HEK293 (cell line): Measurements from ENCODE around the gene ARHGDIG.

Experiments
- REPIN1 ChIP-seq: fragments of 450-650 bp; formaldehyde crosslinking; IDR thresholded peaks from 2 replicates; pipeline ENCODE4 v1.5.1; 2017; ENCODE audit warnings: missing biosample characterization, missing genetic modification characterization, low read depth
- SP3 ChIP-seq: fragments of 450-650 bp; formaldehyde crosslinking; IDR thresholded peaks from 2 replicates; pipeline ENCODE4 v1.5.1; 2016; ENCODE audit warnings: missing biosample characterization, missing genetic modification characterization
- SP7 ChIP-seq: fragments of 450-650 bp; formaldehyde crosslinking; IDR thresholded peaks from 2 replicates; pipeline ENCODE4 v1.5.1; 2016; ENCODE audit warnings: missing biosample characterization, missing genetic modification characterization
- ZBTB48 ChIP-seq: fragments of 450-650 bp; formaldehyde crosslinking; IDR thresholded peaks from 2 replicates; pipeline ENCODE4 v1.5.1; 2016; ENCODE audit warnings: missing biosample characterization, missing genetic modification characterization
- ZBTB7A ChIP-seq: fragments of 450-650 bp; formaldehyde crosslinking; IDR thresholded peaks from 2 replicates; pipeline ENCODE4 v1.5.1; 2016; ENCODE audit warnings: low read depth, missing biosample characterization, missing genetic modification characterization
- ZNF133 ChIP-seq: fragments of 450-650 bp; formaldehyde crosslinking; IDR thresholded peaks from 2 replicates; pipeline ENCODE4 v1.5.1; 2016; ENCODE audit warnings: missing biosample characterization, missing genetic modification characterization
- ZNF146 ChIP-seq: fragments of 450-650 bp; formaldehyde crosslinking; IDR thresholded peaks from 2 replicates; pipeline ENCODE4 v1.5.1; 2016; ENCODE audit warnings: missing biosample characterization, missing genetic modification characterization
- ZNF169 ChIP-seq: fragments of 450-650 bp; formaldehyde crosslinking; IDR thresholded peaks from 2 replicates; pipeline ENCODE4 v1.5.1; 2016; ENCODE audit warnings: missing biosample characterization, missing genetic modification characterization
- ZNF2 ChIP-seq: fragments of 450-650 bp; formaldehyde crosslinking; IDR thresholded peaks from 2 replicates; pipeline ENCODE4 v1.5.1; 2016; ENCODE audit warnings: missing biosample characterization, missing genetic modification characterization
- ZNF341 ChIP-seq: fragments of 450-650 bp; formaldehyde crosslinking; IDR thresholded peaks from 2 replicates; pipeline ENCODE4; 2016; ENCODE audit warnings: low read depth, missing biosample characterization, missing genetic modification characterization
- ZNF404 ChIP-seq: fragments of 450-650 bp; formaldehyde crosslinking; IDR thresholded peaks from 2 replicates; pipeline ENCODE4 v1.5.1; 2017; ENCODE audit warnings: missing biosample characterization, missing genetic modification characterization
- ZNF514 ChIP-seq: fragments of 450-650 bp; formaldehyde crosslinking; IDR thresholded peaks from 2 replicates; pipeline ENCODE4 v1.5.1; 2016; ENCODE audit warnings: missing biosample characterization, missing genetic modification characterization
- ZNF521 ChIP-seq: fragments of 450-650 bp; formaldehyde crosslinking; IDR thresholded peaks from 2 replicates; pipeline ENCODE4 v1.5.1; 2017; ENCODE audit warnings: missing biosample characterization, mild to moderate bottlenecking, missing genetic modification characterization
- ZNF596 ChIP-seq: fragments of 450-650 bp; IDR thresholded peaks from 2 replicates; pipeline ENCODE4 v1.5.0; 2018; ENCODE audit warnings: missing biosample characterization, mild to moderate bottlenecking, missing genetic modification characterization, moderate library complexity
- ZNF626 ChIP-seq: fragments of 450-650 bp; sonication (Bioruptor Pico); formaldehyde crosslinking; IDR thresholded peaks from 2 replicates; pipeline ENCODE4 v1.5.1; 2018; ENCODE audit warnings: missing biosample characterization, missing genetic modification characterization, inconsistent platforms
- ZNF629 ChIP-seq: fragments of 450-650 bp; formaldehyde crosslinking; IDR thresholded peaks from 2 replicates; pipeline ENCODE4 v1.5.1; 2017; ENCODE audit warnings: missing biosample characterization, missing genetic modification characterization
- ZNF677 ChIP-seq: fragments of 450-650 bp; IDR thresholded peaks from 2 replicates; pipeline ENCODE4 v1.5.0; 2018; ENCODE audit warnings: missing biosample characterization, mild to moderate bottlenecking, missing genetic modification characterization, moderate library complexity
- ZNF701 ChIP-seq: fragments of 450-650 bp; formaldehyde crosslinking; IDR thresholded peaks from 2 replicates; pipeline ENCODE4 v1.5.1; 2016; ENCODE audit warnings: missing biosample characterization, missing genetic modification characterization
- ZNF768 ChIP-seq: fragments of 450-650 bp; formaldehyde crosslinking; IDR thresholded peaks from 2 replicates; pipeline ENCODE4 v1.5.1; 2018; ENCODE audit warnings: missing biosample characterization, mild to moderate bottlenecking, missing genetic modification characterization
- ZNF777 ChIP-seq: fragments of 450-650 bp; formaldehyde crosslinking; IDR thresholded peaks from 2 replicates; pipeline ENCODE4 v1.5.1; 2017; ENCODE audit warnings: missing biosample characterization, missing genetic modification characterization, borderline replicate concordance
- TF ChIP-seq, protein P1 (sequence below): fragments of 450-650 bp; formaldehyde crosslinking; conservative IDR thresholded peaks from 2 replicates; pipeline ENCODE4 v1.5.1; 2016; ENCODE audit warnings: low read depth, missing biosample characterization, missing genetic modification characterization
- TF ChIP-seq, protein P2 (sequence below): fragments of 450-650 bp; formaldehyde crosslinking; IDR thresholded peaks from 2 replicates; pipeline ENCODE4 v1.5.1; 2016; ENCODE audit warnings: missing biosample characterization, missing genetic modification characterization
- TF ChIP-seq, protein P3 (sequence below): IDR thresholded peaks from 2 replicates; pipeline ENCODE4 v1.6.1; 2011; ENCODE audit warnings: mild to moderate bottlenecking, low read depth, low read length, borderline replicate concordance

The ARHGDIG gene

DNA sequence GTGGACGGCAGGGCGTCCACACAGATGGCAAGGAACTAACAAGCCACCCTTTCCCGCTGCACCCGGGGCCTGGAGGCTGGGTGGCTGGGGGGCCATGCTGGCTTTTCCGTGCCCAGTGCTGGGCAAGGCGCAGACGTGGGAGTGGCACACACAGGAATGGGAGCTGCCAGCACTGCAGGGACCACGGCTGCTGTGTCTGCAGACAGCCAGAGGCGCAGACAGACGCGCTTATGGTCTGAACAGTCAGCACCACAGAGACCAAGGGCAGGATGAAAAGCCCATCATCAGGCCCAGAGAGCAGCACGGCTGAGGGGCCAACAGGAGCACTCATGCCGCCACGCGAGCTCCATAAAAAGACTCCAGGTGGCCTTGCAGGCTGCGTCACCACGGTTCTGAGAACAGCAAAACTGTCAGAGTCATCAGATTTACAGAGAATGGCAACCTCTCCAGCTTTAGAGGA lies 26.6 kb downstream of the ARHGDIG start (continued):
- TF ChIP-seq ZNF514 (tag by site-specific recombination) (no peak), SP7 (peak; percentile 62), ZNF404 (tag by site-specific recombination) (no peak), ZNF596 (tag by site-specific recombination) (no peak), REPIN1 (tag by site-specific recombination) (no peak), ZNF341 (tag by site-specific recombination) (peak; percentile 60), ZNF169 (no peak), ZNF146 (no peak), ZBTB7A (tag by site-specific recombination) (no peak), ZNF768 (tag by site-specific recombination) (no peak), ZNF521 (no peak), ZNF777 (no peak), ZNF626 (tag by site-specific recombination) (no peak), ZNF133 (tag by site-specific recombination) (no peak), ZNF629 (tag by site-specific recombination) (peak; percentile 69), ZNF677 (tag by site-specific recombination) (no peak), ZNF2 (tag by site-specific recombination) (0 out of 2 replicates have a peak, but pooled peaks have one; percentile 23), ZNF701 (tag by site-specific recombination) (no peak), ZBTB48 (tag by site-specific recombination) (no peak), SP3 (tag by site-specific recombination) (no peak)
- TF ChIP-seq, protein P1, sequence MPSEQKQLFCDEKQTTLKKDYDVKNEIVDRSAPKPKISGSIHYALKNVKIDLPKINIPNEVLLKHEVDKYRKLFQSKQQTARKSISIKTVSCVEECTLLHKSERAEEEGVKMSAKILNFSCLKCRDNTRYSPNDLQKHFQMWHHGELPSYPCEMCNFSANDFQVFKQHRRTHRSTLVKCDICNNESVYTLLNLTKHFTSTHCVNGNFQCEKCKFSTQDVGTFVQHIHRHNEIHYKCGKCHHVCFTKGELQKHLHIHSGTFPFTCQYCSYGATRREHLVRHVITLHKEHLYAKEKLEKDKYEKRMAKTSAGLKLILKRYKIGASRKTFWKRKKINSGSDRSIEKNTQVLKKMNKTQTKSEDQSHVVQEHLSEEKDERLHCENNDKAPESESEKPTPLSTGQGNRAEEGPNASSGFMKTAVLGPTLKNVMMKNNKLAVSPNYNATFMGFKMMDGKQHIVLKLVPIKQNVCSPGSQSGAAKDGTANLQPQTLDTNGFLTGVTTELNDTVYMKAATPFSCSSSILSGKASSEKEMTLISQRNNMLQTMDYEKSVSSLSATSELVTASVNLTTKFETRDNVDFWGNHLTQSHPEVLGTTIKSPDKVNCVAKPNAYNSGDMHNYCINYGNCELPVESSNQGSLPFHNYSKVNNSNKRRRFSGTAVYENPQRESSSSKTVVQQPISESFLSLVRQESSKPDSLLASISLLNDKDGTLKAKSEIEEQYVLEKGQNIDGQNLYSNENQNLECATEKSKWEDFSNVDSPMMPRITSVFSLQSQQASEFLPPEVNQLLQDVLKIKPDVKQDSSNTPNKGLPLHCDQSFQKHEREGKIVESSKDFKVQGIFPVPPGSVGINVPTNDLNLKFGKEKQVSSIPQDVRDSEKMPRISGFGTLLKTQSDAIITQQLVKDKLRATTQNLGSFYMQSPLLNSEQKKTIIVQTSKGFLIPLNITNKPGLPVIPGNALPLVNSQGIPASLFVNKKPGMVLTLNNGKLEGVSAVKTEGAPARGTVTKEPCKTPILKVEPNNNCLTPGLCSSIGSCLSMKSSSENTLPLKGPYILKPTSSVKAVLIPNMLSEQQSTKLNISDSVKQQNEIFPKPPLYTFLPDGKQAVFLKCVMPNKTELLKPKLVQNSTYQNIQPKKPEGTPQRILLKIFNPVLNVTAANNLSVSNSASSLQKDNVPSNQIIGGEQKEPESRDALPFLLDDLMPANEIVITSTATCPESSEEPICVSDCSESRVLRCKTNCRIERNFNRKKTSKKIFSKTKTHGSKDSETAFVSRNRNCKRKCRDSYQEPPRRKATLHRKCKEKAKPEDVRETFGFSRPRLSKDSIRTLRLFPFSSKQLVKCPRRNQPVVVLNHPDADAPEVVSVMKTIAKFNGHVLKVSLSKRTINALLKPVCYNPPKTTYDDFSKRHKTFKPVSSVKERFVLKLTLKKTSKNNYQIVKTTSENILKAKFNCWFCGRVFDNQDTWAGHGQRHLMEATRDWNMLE (tag by site-specific recombination), result no peak
- TF ChIP-seq, protein P2, sequence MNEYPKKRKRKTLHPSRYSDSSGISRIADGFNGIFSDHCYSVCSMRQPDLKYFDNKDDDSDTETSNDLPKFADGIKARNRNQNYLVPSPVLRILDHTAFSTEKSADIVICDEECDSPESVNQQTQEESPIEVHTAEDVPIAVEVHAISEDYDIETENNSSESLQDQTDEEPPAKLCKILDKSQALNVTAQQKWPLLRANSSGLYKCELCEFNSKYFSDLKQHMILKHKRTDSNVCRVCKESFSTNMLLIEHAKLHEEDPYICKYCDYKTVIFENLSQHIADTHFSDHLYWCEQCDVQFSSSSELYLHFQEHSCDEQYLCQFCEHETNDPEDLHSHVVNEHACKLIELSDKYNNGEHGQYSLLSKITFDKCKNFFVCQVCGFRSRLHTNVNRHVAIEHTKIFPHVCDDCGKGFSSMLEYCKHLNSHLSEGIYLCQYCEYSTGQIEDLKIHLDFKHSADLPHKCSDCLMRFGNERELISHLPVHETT (tag by site-specific recombination), result no peak
- TF ChIP-seq, protein P3, sequence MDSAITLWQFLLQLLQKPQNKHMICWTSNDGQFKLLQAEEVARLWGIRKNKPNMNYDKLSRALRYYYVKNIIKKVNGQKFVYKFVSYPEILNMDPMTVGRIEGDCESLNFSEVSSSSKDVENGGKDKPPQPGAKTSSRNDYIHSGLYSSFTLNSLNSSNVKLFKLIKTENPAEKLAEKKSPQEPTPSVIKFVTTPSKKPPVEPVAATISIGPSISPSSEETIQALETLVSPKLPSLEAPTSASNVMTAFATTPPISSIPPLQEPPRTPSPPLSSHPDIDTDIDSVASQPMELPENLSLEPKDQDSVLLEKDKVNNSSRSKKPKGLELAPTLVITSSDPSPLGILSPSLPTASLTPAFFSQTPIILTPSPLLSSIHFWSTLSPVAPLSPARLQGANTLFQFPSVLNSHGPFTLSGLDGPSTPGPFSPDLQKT, result no peak
